DND-41 (cell line): ENCODE measurements around the gene EIF5B.
A peak's percentile ranks its signal among the peaks of the same experiment; 100 is the strongest.

Experiments used
- ATAC-seq: fragments of 200-7000 bp; cut with Tn5 transposase; 3 replicates; pipeline ENCODE4 v1.9.1; 2021; ENCODE audit warnings: low read depth; ENCODE audit not compliant: insufficient read depth
- DNase-seq: peaks from one replicate; pipeline ENCODE4 v3.0.0-alpha.2; 2020
- H2AFZ ChIP-seq: 2 replicates; pipeline ENCODE4 v1.6.0; 2012; ENCODE audit warnings: low read depth, low read length
- H3K27ac ChIP-seq: 2 replicates; pipeline ENCODE4 v1.5.1; 2012; ENCODE audit warnings: low read length, inconsistent platforms
- H3K27me3 ChIP-seq: fragments of 200-600 bp; sonication (generic); 2 replicates; pipeline ENCODE4 v1.6.0; 2012; ENCODE audit warnings: low read length, mild to moderate bottlenecking, inconsistent platforms; ENCODE audit not compliant: insufficient read depth, poor library complexity
- H3K36me3 ChIP-seq: 2 replicates; pipeline ENCODE4 v1.5.1; 2012; ENCODE audit warnings: low read length, inconsistent platforms; ENCODE audit not compliant: insufficient read depth
- H3K4me1 ChIP-seq: 2 replicates; pipeline ENCODE4 v1.5.1; 2012; ENCODE audit warnings: mild to moderate bottlenecking, low read length; ENCODE audit not compliant: insufficient read depth
- H3K4me2 ChIP-seq: 2 replicates; pipeline ENCODE4 v1.6.0; 2012; ENCODE audit warnings: mild to moderate bottlenecking, moderate library complexity, low read length, inconsistent platforms; ENCODE audit not compliant: insufficient read depth
- H3K4me3 ChIP-seq, 2 experiments: fragments of 200-600 bp in 1 of 2; shearing (Covaris generic) in 1 of 2; 2 replicates each; pipeline ENCODE4 v1.5.1; 2012 to 2016; ENCODE audit warnings: inconsistent platforms in 2 of 2, low read length in 2 of 2, mild to moderate bottlenecking in 2 of 2, low read depth in 1 of 2, moderate library complexity in 1 of 2
- H3K79me2 ChIP-seq: 2 replicates; pipeline ENCODE4 v1.6.0; 2012; ENCODE audit warnings: low read length, inconsistent platforms; ENCODE audit not compliant: insufficient read depth
- H3K9ac ChIP-seq: 2 replicates; pipeline ENCODE4 v1.6.0; 2012; ENCODE audit warnings: low read depth, mild to moderate bottlenecking, inconsistent platforms, low read length, moderate library complexity
- H3K9me3 ChIP-seq: 2 replicates; pipeline ENCODE4 v1.5.1; 2012; ENCODE audit warnings: low read length, moderate library complexity, mild to moderate bottlenecking, inconsistent platforms; ENCODE audit not compliant: insufficient read depth, severe bottlenecking
- H4K20me1 ChIP-seq: 2 replicates; pipeline ENCODE4 v1.6.0; 2012; ENCODE audit warnings: low read length; ENCODE audit not compliant: insufficient read depth
- CTCF ChIP-seq: IDR thresholded peaks from 2 replicates; pipeline ENCODE4 v1.5.1; 2012; ENCODE audit warnings: borderline replicate concordance, low read length, moderate library complexity, mild to moderate bottlenecking; ENCODE audit not compliant: poor library complexity, severe bottlenecking; ENCODE audit errors: extremely low read depth
- EZH2 ChIP-seq: IDR thresholded peaks from 3 replicates; pipeline ENCODE4 v1.6.1; 2012; ENCODE audit warnings: borderline replicate concordance, low read depth, mild to moderate bottlenecking, moderate library complexity, low read length, inconsistent platforms; ENCODE audit not compliant: severe bottlenecking

EIF5B gene

GRCh38 chr2:99403524-99403923 is 66.3 kb downstream of the EIF5B start:
- no peak overlapping the region for H3K9ac ChIP-seq
- no peaks in the 10 kb centered on the region for H3K27me3 ChIP-seq
- no peak overlapping the region for H3K27ac ChIP-seq
- no peaks in the 10 kb centered on the region; the same call in 1 of the 2 replicates for H4K20me1 ChIP-seq
- H3K9me3 ChIP-seq = no peaks in the 10 kb centered on the region
- no peak overlapping the region for H3K4me3 ChIP-seq
- no peak overlapping the region for H2AFZ ChIP-seq
- TF ChIP-seq EZH2 (no peak), CTCF (no peak)
- no peaks in the 10 kb centered on the region for H3K4me1 ChIP-seq
- H3K36me3 ChIP-seq = peaks cover 94% of the 10 kb centered on the region
- H3K4me2 ChIP-seq = no peak overlapping the region
- DNase-seq (no peak), ATAC-seq (no peak)
- no peaks in the 10 kb centered on the region for H3K79me2 ChIP-seq

DNA sequence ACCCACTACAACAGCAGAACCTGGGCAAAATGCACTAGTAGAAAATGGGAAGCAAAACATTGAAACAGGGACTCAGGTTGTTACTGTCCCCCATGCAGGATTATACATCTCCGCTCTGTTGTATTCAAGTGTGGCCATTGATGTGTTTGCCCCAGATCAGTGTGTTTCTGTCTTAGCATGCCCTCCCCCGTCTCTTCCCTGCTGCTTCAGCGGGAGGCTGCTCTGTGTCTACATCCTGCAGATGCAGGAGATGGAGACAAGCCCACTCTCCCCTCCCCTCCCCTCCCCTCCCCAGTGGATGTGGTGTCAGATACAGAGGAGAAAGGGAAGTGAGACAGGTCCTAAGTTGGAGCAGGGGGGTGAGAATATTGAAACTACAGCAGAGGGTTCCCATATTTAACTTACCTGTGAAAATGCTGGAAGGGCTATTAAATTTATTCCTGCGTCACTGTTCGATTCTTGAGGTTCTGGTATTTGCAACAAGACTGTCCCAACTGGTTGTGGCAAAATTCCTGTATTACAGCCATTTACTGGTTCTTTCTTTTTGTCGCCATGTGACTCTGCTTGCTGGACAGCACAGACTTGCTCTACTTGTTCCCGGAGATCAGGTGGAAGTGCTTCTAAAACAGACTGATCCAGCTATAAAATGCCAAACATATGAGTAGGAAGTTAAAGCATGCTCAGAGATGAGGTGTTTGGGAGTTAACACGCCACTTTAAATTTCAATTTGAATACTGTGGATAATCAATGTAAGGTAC is 67.0 kb downstream of the EIF5B start:
- DNase-seq (peak; percentile 21), ATAC-seq (peak; percentile 53; the same call in 2 of the 3 replicates)
- H3K27ac ChIP-seq = no peak overlapping the region
- no peaks in the 10 kb centered on the region for H3K27me3 ChIP-seq
- H3K4me2 ChIP-seq = no peak overlapping the region
- H3K79me2 ChIP-seq = no peaks in the 10 kb centered on the region
- no peak overlapping the region for H3K9ac ChIP-seq
- TF ChIP-seq EZH2 (no peak), CTCF (no peak)
- no peak overlapping the region for H2AFZ ChIP-seq
- no peaks in the 10 kb centered on the region for H3K9me3 ChIP-seq
- H3K36me3 ChIP-seq = peaks cover 93% of the 10 kb centered on the region
- H3K4me3 ChIP-seq = no peak overlapping the region
- no peaks in the 10 kb centered on the region for H3K4me1 ChIP-seq
- H4K20me1 ChIP-seq = no peaks in the 10 kb centered on the region; the same call in 1 of the 2 replicates

- Histone ChIP-seq H4K20me1 (no peaks in the 10 kb centered on the region; the same call in 1 of the 2 replicates), H3K9me3 (no peaks in the 10 kb centered on the region), H3K9ac (no peak overlapping the region), H3K4me1 (no peaks in the 10 kb centered on the region), H3K36me3 (peaks cover 93% of the 10 kb centered on the region), H3K27ac (no peak overlapping the region), H3K4me3 (no peak overlapping the region), H3K79me2 (no peaks in the 10 kb centered on the region), H3K27me3 (no peaks in the 10 kb centered on the region), H3K4me2 (no peak overlapping the region), H2AFZ (no peak overlapping the region)
- DNase-seq (no peak), ATAC-seq (no peak)
- TF ChIP-seq EZH2 (no peak), CTCF (no peak)
These were observed 67.8 kb downstream of the EIF5B start for GRCh38 chr2:99404797-99405669.
